GM10266 (cell line): ENCODE measurements around the gene EFCAB14.
A peak's percentile ranks its signal among the peaks of the same experiment; 100 is the strongest.
"Not testable (repeated sequence)": the region's sequence is repeated elsewhere in the genome, so short reads cannot be mapped to it uniquely, and the experiment has no call there.

Experiments
- DNase-seq: peaks from one replicate; pipeline ENCODE4 v3.0.0; 2012; ENCODE audit errors: extremely low spot score
- CTCF ChIP-seq: IDR thresholded peaks from 2 replicates; pipeline ENCODE4 v1.5.1; 2012; ENCODE audit warnings: mild to moderate bottlenecking, low read depth; ENCODE audit not compliant: control insufficient read depth, insufficient read depth; ENCODE audit errors: missing control alignments

The EFCAB14 gene

GRCh38 chr1:46757956-46758528 lies 39.1 kb upstream of the EFCAB14 start:
- DNase-seq: no peak
- TF ChIP-seq CTCF: no peak

- no peak for DNase-seq
- no peak for TF ChIP-seq CTCF
Observed at GRCh38 chr1:46757247-46757955, 38.5 kb upstream of the EFCAB14 start.

GRCh38 chr1:46755121-46755520 lies 36.2 kb upstream of the EFCAB14 start:
- no peak for TF ChIP-seq CTCF
- no peak for DNase-seq

GRCh38 chr1:46754707-46755106 lies 35.8 kb upstream of the EFCAB14 start:
- DNase-seq: not testable (repeated sequence)

GRCh38 chr1:46753985-46754384 lies 35.1 kb upstream of the EFCAB14 start:
- TF ChIP-seq CTCF: no peak
- DNase-seq: no peak

GRCh38 chr1:46749921-46750404 lies 31.0 kb upstream of the EFCAB14 start:
- no peak for TF ChIP-seq CTCF
- DNase-seq: no peak

- no peak for TF ChIP-seq CTCF
- no peak for DNase-seq
Observed at GRCh38 chr1:46749404-46749803, 30.5 kb upstream of the EFCAB14 start.

- TF ChIP-seq CTCF: peak; percentile 23
- DNase-seq: no peak
Observed at GRCh38 chr1:46747683-46748288, 28.9 kb upstream of the EFCAB14 start.
